Myocyte (in vitro differentiated cells): ENCODE measurements around the gene SORL1. TPM values are rescaled to one million over a fixed set of nuclear protein-coding genes. Genes with fewer than 3 reads are reported as not detected.

Experiments
- DNase-seq: peaks from one replicate; pipeline ENCODE4 v3.0.0-alpha.2; 2012; ENCODE audit warnings: low read depth
- total RNA-seq: library from RNA; depleted of rRNA; stranded (reverse); fragments of >200 nt; gene quantifications from 2 replicates; pipeline ENCODE4 v1.2.3, GENCODE V29; 2014

SORL1 gene
- total RNA-seq, 1 donor from 2014 or later: 0.29 TPM

GRCh38 chr11:121581607-121582006 is 129.5 kb downstream of the SORL1 start:
- no peak for DNase-seq

DNA sequence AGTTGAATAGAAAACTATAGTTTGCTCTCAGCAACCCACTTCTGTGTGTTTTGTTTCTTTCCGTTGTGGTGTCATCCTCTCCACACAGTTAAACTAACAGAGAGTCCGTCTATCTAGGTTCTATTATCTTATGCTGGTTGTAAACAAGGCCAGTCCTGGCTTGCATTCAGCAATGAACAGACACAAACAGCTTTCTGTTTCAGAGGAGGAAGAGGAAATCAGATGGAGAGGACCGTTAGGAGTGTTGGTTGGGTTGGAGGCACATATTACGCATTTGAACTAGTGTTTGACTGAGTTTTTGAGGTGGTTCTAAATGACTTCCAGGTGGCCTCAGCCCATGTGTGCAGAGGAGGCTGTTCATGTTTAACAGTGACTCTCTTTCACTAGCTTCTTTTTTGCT is 130.2 kb downstream of the SORL1 start:
- no peak for DNase-seq

GRCh38 chr11:121583825-121584224 is 131.7 kb downstream of the SORL1 start:
- no peak for DNase-seq

GRCh38 chr11:121586750-121587149 is 134.6 kb downstream of the SORL1 start:
- no peak for DNase-seq

GRCh38 chr11:121587182-121587581 is 135.1 kb downstream of the SORL1 start:
- DNase-seq: no peak

GRCh38 chr11:121588747-121589146 is 136.6 kb downstream of the SORL1 start:
- DNase-seq: no peak

DNA sequence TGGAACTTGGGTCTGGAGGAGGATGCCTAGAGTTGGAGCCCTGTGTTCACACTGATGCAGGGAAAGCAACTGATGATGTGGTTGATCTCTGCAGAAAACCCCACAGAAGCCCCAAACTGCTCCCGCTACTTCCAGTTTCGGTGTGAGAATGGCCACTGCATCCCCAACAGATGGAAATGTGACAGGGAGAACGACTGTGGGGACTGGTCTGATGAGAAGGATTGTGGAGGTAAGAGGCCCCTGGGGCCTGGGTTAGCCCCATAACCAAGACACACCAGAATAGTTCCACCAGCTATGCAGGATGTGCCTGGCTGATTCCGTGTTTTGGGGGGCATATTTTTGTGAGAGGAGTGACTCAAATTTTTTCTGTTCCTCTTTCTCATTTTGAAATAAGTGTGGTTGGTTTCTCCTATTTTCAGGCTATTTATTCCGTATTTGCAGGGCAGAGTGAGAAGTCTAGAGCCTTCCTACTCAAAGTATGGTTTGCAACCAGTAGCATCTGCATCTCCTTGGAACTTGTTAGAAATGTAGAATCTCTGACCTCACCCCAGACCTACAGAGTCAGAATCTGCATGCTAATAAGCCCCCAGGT is 137.9 kb downstream of the SORL1 start:
- no peak for DNase-seq

DNA sequence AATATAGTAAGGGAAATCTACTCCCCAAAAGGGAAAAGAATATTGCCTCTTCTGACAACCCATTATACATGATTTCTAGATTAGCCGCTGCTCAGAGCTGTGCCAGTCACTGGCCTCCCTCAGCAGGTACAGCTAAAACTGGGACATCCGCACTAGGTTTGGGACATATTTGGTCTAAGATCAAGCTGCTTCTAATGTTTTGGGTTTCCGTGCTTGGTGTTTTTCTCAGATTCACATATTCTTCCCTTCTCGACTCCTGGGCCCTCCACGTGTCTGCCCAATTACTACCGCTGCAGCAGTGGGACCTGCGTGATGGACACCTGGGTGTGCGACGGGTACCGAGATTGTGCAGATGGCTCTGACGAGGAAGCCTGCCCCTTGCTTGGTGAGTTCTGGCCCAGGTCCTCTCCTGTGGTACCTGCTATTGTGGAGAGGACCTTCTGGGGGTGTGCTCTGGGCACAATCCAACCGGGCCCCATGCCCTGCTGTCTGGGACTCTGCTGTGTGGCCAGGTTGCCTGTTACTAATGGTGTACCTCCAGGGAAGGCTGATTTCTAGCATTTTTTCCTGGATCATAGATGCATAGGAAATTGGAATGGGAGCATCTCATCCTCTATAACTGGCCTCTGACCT is 138.8 kb downstream of the SORL1 start:
- no peak for DNase-seq

DNA sequence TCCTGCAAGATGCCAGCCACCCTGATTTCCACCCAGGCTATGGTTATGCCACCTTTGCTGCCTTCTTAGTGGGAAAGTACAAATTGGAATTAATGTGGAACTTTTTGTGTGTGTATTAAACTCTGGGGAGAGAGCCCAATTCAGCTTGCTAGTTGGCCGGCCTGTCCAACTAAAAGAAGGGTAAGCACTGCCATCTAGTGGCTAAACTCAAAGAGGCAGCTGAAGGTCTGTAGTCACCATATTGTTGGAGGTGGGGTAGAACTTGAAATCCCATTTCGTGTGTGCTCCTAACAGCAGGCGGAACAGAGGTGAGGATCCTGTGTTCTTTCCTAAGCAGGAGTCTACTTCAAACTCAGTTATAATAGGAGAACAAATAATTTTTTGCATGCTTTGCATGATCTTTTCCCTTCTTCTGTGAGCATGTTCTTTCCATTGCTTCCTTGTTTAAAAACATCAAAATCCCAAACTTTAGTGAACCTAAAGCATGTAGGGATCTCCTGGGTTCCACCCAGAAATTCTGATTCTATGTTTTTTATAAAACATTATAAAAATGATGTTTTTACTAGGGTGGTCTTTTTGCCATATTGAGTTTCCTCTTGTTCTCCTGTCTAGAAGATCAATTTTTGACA is 139.4 kb downstream of the SORL1 start:
- peak; percentile 81 for DNase-seq

DNA sequence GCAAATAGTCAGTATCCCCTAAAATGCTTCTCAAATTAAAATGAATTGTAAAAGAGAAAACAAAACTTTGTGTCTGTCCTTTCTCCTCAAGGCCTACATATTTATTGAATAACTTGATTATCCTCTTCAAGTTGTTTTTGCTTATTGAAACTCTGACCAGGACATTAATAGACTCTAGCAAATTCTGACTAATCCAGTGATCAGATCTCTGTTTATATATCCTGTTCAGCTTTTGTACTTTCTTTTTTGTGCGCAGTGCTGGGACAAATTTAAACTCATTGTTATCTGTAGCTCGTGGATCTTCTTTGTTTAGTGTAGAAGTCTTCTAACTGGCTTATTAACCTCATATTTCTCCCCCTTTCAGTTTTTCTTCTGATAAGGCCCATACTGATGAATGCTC is 140.6 kb downstream of the SORL1 start:
- DNase-seq: no peak

GRCh38 chr11:121595717-121596161 is 143.6 kb downstream of the SORL1 start:
- DNase-seq: peak; percentile 60

GRCh38 chr11:121596195-121597155 is 144.4 kb downstream of the SORL1 start:
- no peak for DNase-seq

GRCh38 chr11:121603316-121603715 is 151.2 kb downstream of the SORL1 start:
- no peak for DNase-seq

DNA sequence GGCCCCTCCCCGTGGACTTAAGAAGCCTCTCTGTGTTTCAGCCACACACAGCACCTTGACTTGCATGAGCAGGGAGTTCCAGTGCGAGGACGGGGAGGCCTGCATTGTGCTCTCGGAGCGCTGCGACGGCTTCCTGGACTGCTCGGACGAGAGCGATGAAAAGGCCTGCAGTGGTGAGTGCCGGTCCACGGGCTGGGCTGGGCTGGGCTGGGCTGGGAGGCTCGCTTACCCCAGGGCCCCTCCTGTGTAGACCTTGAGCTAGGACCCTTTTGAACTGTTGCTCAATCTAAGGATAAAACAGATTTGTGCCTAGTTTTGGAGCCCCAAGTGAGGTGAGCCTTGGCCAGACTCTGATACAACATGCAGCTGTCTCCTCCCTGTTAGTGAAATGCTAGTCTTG is 152.0 kb downstream of the SORL1 start:
- DNase-seq: no peak

- DNase-seq: peak; percentile 76
Observed at GRCh38 chr11:121606354-121606753, 154.2 kb downstream of the SORL1 start.

DNA sequence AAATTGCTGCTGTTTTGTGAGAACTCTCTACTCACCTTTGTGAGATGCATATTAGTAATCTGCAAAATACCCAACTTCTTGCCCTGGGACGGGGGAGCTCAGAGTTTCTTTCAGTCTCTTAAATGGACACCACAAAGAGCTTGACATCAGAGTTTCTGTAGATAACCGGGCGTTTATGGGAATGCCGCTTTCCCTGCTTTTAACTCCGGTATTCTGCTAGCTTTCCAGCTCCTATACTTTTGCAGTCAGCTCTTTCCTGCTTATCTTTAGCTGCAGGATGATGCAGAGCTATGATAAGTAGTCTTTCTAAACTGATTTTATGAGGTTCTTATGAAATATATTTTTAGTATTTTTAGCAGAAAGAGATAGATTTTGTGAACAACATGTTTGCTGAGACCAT is 155.2 kb downstream of the SORL1 start:
- DNase-seq: no peak

- DNase-seq: no peak
Observed at GRCh38 chr11:121608545-121609098, 156.5 kb downstream of the SORL1 start.

GRCh38 chr11:121610706-121611105 is 158.6 kb downstream of the SORL1 start:
- no peak for DNase-seq

DNA sequence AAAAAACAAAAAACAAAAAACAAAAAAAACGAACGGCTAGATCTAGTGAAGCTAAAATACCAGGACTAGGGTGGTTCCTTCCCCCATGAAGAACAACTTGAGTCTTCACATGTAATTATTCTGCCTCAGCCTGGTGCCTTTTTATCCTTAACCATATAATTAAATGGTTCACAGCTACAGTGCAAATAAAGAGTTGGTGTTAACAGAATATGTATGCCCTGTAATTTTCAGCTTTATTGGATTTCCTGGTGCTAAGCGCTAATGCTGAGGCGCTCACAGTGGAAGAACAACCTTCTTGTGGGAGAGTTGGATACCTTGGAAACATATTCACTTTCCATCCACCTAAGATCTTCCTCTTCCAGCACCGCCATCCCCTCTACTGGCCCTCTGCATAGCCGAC is 159.1 kb downstream of the SORL1 start:
- no peak for DNase-seq

DNA sequence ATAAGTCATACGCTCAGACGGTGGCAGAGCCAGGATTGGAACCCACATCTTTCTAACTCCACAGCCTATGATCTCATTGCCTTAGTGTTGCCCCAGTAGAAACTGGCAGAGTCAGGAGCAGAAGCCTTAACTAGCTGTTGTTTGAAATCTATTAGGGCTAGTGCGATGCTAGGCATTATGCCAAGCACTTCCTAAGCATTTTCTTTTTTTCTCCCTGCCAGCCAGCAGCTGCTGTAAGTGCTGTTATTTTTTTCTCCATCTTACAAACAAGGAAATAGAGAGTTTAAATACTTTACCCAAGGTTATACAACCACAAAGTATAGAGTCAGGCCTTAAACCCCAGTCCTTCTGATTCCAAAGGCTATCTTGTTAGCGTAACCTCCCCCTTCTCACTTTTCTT is 161.6 kb downstream of the SORL1 start:
- DNase-seq: peak; percentile 77

DNA sequence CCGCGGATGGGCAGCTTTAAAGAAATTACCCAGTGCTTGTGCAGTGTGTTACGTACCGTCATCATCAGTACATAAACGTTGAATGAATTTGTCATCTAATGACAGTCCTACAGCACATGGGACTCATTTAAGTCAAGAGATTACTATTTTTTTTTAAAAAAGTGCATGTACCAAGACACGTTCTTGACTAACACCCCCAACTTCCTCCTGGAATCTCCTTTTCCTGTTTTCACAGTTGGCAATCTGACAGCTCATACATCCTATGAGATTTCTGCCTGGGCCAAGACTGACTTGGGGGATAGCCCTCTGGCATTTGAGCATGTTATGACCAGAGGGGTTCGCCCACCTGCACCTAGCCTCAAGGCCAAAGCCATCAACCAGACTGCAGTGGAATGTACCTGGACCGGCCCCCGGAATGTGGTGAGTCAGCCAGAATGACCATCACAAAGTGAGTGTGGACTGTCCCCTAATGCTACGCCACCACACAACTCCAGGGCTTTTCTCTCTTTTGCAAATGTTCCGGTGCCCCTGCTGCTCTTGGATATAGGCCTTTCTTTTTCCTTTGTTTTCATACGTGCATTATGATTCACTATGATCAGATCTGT is 162.6 kb downstream of the SORL1 start:
- DNase-seq: no peak
